Right forelimb (tissue), 1 donor: ENCODE results near the gene MEF2C.

Source experiments
- DNase-seq: peaks from one replicate; pipeline ENCODE4 v3.0.0-alpha.2; 2018

Gene MEF2C

GRCh38 chr5:88707216-88707965 is 175.6 kb downstream of the MEF2C start:
- no peak for DNase-seq

- DNase-seq, result no peak
Measured at GRCh38 chr5:88702332-88702731, 180.7 kb downstream of the MEF2C start.

GRCh38 chr5:88700121-88700520 is 182.9 kb downstream of the MEF2C start:
- DNase-seq, result no peak

GRCh38 chr5:88698290-88698689 is 184.7 kb downstream of the MEF2C start:
- DNase-seq, result no peak

- no peak for DNase-seq
Measured at GRCh38 chr5:88696466-88696865, 186.5 kb downstream of the MEF2C start.

GRCh38 chr5:88695931-88696330 is 187.1 kb downstream of the MEF2C start:
- no peak for DNase-seq

GRCh38 chr5:88695232-88695631 is 187.8 kb downstream of the MEF2C start:
- no peak for DNase-seq

- DNase-seq, result no peak
Measured at GRCh38 chr5:88694023-88694679, 188.8 kb downstream of the MEF2C start.

GRCh38 chr5:88693071-88693932 is 189.7 kb downstream of the MEF2C start:
- no peak for DNase-seq

GRCh38 chr5:88691945-88692868 is 190.8 kb downstream of the MEF2C start:
- DNase-seq, result peak; percentile 55

- DNase-seq, result no peak
Measured at GRCh38 chr5:88691230-88691582, 191.8 kb downstream of the MEF2C start.

- peak; percentile 82 for DNase-seq
Measured at GRCh38 chr5:88690409-88691229, 192.4 kb downstream of the MEF2C start.

GRCh38 chr5:88689668-88690408 is 193.1 kb downstream of the MEF2C start:
- DNase-seq, result no peak

- no peak for DNase-seq
Measured at GRCh38 chr5:88688984-88689667, 193.9 kb downstream of the MEF2C start.

GRCh38 chr5:88688156-88688983 is 194.6 kb downstream of the MEF2C start:
- no peak for DNase-seq

GRCh38 chr5:88687373-88687911 is 195.5 kb downstream of the MEF2C start:
- DNase-seq, result peak; percentile 45

- peak; percentile 48 for DNase-seq
Measured at GRCh38 chr5:88686726-88687125, 196.3 kb downstream of the MEF2C start.

GRCh38 chr5:88685591-88686541 is 197.1 kb downstream of the MEF2C start:
- no peak for DNase-seq
